CD8-positive, alpha-beta memory T cell (primary cell): ENCODE measurements around the gene CLPTM1. TPM values are rescaled to one million over a fixed set of nuclear protein-coding genes. Genes with fewer than 3 reads are reported as not detected.
A peak's percentile ranks its signal among the peaks of the same experiment; 100 is the strongest.

Experiments
- CTCF ChIA-PET: fragments of 350-600 bp; sonication (Branson Sonifier 250); formaldehyde crosslinking; loops from one replicate; lab custom pipeline; 2021; ENCODE audit warnings: antibody characterized with exemption; lab: Charles Lee
- POLR2A ChIA-PET: fragments of 350-600 bp; sonication (Branson Sonifier 250); formaldehyde crosslinking; loops from one replicate; lab custom pipeline; 2021; ENCODE audit warnings: antibody characterized with exemption; lab: Charles Lee
- DNase-seq, 5 donors: peaks; one replicate each; pipeline versions ENCODE4 v3.0.0 to v3.0.0-alpha.2; 2020 to 2022; ENCODE audit warnings: mixed read lengths in 1 of 5
- H3K27ac ChIP-seq: one replicate; pipeline ENCODE4 v1.7.0; 2013; ENCODE audit warnings: low read depth, mild to moderate bottlenecking, low read length, moderate library complexity
- H3K27me3 ChIP-seq: 2 replicates; pipeline ENCODE4 v1.7.0; 2013; ENCODE audit warnings: low read length, mild to moderate bottlenecking; ENCODE audit not compliant: insufficient read depth, poor library complexity, severe bottlenecking
- H3K36me3 ChIP-seq: 2 replicates; pipeline ENCODE4 v1.7.0; 2013; ENCODE audit warnings: mild to moderate bottlenecking, low read length, moderate library complexity; ENCODE audit not compliant: insufficient read depth
- H3K4me1 ChIP-seq: 2 replicates; pipeline ENCODE4 v1.7.0; 2013; ENCODE audit warnings: mild to moderate bottlenecking, low read length, moderate library complexity; ENCODE audit not compliant: insufficient read depth
- H3K4me3 ChIP-seq: 2 replicates; pipeline ENCODE4 v1.7.0; 2013; ENCODE audit warnings: mild to moderate bottlenecking, low read length
- H3K9me3 ChIP-seq: 2 replicates; pipeline ENCODE4 v1.7.0; 2013; ENCODE audit warnings: mild to moderate bottlenecking, low read length
- H3K27ac Mint-ChIP-seq, 8 donors: one replicate each; pipeline ENCODE4 v1.8.0; 2020 to 2021; ENCODE audit warnings: mixed read lengths in 8 of 8, mild to moderate bottlenecking in 6 of 8, inconsistent platforms in 3 of 8, moderate library complexity in 3 of 8
- H3K27me3 Mint-ChIP-seq, 2 donors: one replicate each; pipeline ENCODE4 v1.8.0; 2020 to 2021; ENCODE audit warnings: mixed read lengths in 2 of 2, mild to moderate bottlenecking in 1 of 2, moderate library complexity in 1 of 2
- H3K36me3 Mint-ChIP-seq, 3 donors: one replicate each; pipeline ENCODE4 v1.8.0; 2020 to 2021; ENCODE audit warnings: mixed read lengths in 3 of 3, inconsistent platforms in 1 of 3, mild to moderate bottlenecking in 1 of 3
- H3K4me1 Mint-ChIP-seq, 3 donors: one replicate each; pipeline ENCODE4 v1.8.0; 2020 to 2021; ENCODE audit warnings: mixed read lengths in 3 of 3, inconsistent platforms in 1 of 3, mild to moderate bottlenecking in 1 of 3
- H3K4me3 Mint-ChIP-seq, 7 donors: one replicate each; pipeline ENCODE4 v1.8.0; 2020 to 2021; ENCODE audit warnings: mixed read lengths in 7 of 7, mild to moderate bottlenecking in 6 of 7, moderate library complexity in 4 of 7, inconsistent platforms in 2 of 7
- H3K9me3 Mint-ChIP-seq, 5 donors: one replicate each; pipeline ENCODE4 v1.8.0; 2020 to 2022; ENCODE audit warnings: mixed read lengths in 5 of 5, mild to moderate bottlenecking in 3 of 5, moderate library complexity in 2 of 5, inconsistent platforms in 1 of 5
- polyA plus RNA-seq: library from polyadenylated mRNA; unstranded; fragments of 300-500 nt; fragmentation: Illumina TruSeq; gene quantifications from one replicate; pipeline ENCODE4 v1.2.3, GENCODE V29; 2021
- total RNA-seq, 2 experiments: library from RNA; stranded (reverse); gene quantifications; one replicate each; pipeline ENCODE4 v1.2.3, GENCODE V29; 2021

CLPTM1 gene
- total and polyA plus RNA-seq, 3 experiments from 2014 or later = 27.5 to 82.5 (median 78.6) TPM

DNA sequence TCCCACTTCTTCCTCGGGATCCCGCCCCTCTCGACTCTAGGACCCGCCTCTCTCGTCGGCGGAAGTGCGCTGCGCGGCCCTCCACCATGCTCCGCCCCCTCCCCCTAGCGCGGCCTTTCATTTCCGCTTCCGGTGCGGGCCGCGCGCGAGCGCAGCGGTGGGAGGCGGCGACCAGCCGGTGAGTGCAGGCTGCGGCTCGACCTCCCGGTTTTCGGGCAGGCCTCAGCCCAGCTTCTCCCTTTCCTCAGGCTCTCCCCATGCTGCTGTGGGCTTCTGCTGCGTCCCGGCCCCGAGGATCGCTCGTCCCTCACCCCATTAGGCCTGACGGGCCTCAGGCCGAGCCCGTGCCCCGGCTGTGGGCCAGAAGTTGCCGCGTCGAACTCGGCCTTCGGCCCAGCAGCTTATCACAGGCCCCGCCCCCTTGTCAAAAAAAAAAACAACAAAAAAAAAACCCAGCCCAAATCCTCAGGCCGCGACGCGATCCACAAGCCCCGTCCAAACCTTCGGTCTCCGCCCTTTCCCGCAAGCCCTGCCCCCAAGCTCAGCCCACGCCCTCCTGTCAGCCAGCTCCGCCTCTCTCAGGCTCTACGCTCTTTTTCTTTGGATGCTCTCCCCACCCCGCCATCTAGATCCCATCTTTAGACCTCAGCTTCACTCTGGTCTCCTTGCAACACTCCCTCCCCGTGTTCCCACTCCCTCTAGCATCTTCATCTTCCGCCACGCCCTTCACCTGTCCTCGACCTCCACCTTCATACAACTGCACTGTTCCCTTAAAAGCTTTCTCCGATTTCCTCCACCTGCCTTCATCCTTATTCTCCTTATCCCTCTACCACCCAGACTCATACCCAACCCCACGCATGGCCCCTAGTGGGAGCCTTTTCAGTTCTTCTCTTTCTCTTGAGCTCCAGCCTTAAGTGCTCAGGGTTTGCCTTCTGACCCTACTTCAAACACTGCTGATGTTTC, 84.0 kb downstream of the CLPTM1 start, which contains the start of gene CLASRP:
TSS of gene CLASRP (plus strand) at position 115 of the 963 bp plus-strand sequence. CDS start 1,168 bp downstream, outside the sequence.
- Histone ChIP-seq H3K4me1 (peaks cover 24% of the 10 kb centered on the region), H3K9me3 (no peaks in the 10 kb centered on the region), H3K4me3 (peak within 1 kb of the TSS; percentile 95), H3K27ac (peak within 1 kb of the TSS; percentile 98), H3K27me3 (no peaks in the 10 kb centered on the region), H3K36me3 (peaks cover 22% of the 10 kb centered on the region)
- H3K27me3 Mint-ChIP-seq = peaks cover 0 to 2% of the 10 kb centered on the region in 2 donors
- peaks cover 0 to 70% (median 11%) of the 10 kb centered on the region in 3 donors for H3K36me3 Mint-ChIP-seq
- peak; percentile 83 to 90 (median 85) for DNase-seq
- H3K9me3 Mint-ChIP-seq = no peaks in the 10 kb centered on the region
- H3K27ac Mint-ChIP-seq = peak within 1 kb of the TSS; percentile 79 to 100 (median 95)
- H3K4me3 Mint-ChIP-seq = peak within 1 kb of the TSS; percentile 86 to 100 (median 94)
- peaks cover 32 to 43% (median 32%) of the 10 kb centered on the region in 3 donors for H3K4me1 Mint-ChIP-seq
- ChIA-PET CTCF (interaction anchor here (0.6 to 2.3 kb wide), 12 partner anchors 10 to 1989 kb away, joined by 3 to 13 read pairs (median 3); partner anchors contain the start of gene PPP1R37), POLR2A (interaction anchor here (0.6 to 2.1 kb wide), 8 partner anchors 30 to 324 kb away, joined by 3 to 13 read pairs (median 4); partner anchors contain the start of genes BLOC1S3, GEMIN7 and RELB)

DNA sequence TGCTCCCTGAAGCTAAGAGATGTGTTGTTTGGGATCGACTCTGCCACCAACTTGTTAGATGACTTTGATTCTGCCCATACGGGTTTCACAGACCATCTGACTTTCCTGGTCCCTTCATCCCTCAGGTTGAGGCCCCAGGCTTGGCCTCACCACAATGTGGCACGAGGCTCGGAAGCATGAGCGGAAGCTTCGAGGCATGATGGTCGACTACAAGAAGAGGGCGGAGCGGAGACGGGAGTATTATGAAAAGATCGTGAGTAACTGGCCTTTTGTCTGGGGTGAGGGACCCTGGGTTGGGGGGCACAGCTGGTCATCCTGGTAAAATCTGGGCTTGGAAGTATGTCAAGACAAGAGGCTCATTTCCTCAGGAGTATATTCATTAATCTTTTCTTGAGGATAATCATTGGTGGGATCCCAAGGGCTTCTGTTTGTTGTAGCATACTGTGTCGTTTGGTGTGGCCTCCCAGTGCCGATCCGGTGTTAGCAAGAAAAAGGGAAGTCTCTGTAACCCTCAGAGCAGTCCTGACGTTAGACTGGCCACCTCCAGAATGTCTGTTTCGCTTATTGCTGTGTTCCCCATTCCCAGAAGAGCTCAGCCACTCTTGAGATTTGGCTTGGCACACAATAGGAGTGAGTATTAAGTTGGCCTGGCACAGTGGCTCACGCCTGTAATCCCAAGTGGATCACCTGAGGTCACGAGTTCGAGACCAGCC, 85.0 kb downstream of the CLPTM1 start:
- H3K27ac ChIP-seq = no peak overlapping the region

DNA sequence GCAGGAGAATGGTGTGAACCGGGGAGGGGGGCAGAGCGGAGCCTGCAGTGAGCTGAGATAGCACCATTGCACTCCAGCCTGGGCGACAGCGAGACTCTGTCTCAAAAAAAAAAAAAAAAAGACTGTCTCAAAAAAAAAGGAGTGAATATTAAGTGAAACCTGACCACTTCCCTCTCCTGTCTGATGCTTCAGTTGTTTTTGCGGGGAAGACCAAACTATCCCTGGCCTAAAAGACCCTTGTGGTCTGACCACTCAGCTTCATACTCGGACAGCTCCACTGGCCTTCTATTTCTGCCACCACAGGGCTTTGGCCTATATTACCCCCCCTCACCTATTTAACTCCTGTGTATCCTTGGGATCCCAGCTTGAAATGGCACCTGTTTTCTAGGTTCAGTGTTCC, 85.9 kb downstream of the CLPTM1 start:
- H3K4me1 Mint-ChIP-seq = peaks cover 40 to 59% (median 46%) of the 10 kb centered on the region in 3 donors
- POLR2A ChIA-PET = no interaction called here
- Histone ChIP-seq H3K9me3 (no peaks in the 10 kb centered on the region), H3K36me3 (peaks cover 38% of the 10 kb centered on the region), H3K27ac (no peak overlapping the region), H3K27me3 (no peaks in the 10 kb centered on the region), H3K4me1 (peaks cover 30% of the 10 kb centered on the region), H3K4me3 (no peak overlapping the region)
- peaks cover 0 to 3% of the 10 kb centered on the region in 2 donors for H3K27me3 Mint-ChIP-seq
- H3K9me3 Mint-ChIP-seq = no peaks in the 10 kb centered on the region
- H3K4me3 Mint-ChIP-seq = peak overlapping the region; percentile 15 to 82 (median 60)
- peaks cover 0 to 70% (median 14%) of the 10 kb centered on the region in 3 donors for H3K36me3 Mint-ChIP-seq
- DNase-seq = no peak
- CTCF ChIA-PET = no interaction called here
- peak overlapping the region; percentile 24 to 90 (median 69) for H3K27ac Mint-ChIP-seq

More for the DNA sequence above, 85.0 kb downstream of the CLPTM1 start:
- Mint-ChIP-seq H3K9me3 (no peaks in the 10 kb centered on the region), H3K4me1 (peaks cover 34 to 50% (median 37%) of the 10 kb centered on the region in 3 donors), H3K36me3 (peaks cover 0 to 70% (median 14%) of the 10 kb centered on the region in 3 donors), H3K27me3 (peaks cover 0 to 2% of the 10 kb centered on the region in 2 donors), H3K27ac (peak overlapping the region in 6 of 8 donors; percentile 79 to 98 (median 95)), H3K4me3 (peak overlapping the region; percentile 86 to 100 (median 94))
- Histone ChIP-seq H3K4me1 (peaks cover 24% of the 10 kb centered on the region), H3K4me3 (peak overlapping the region; percentile 95), H3K27me3 (no peaks in the 10 kb centered on the region), H3K9me3 (no peaks in the 10 kb centered on the region), H3K36me3 (peaks cover 29% of the 10 kb centered on the region)
- ChIA-PET CTCF (interaction anchor here (1.0 to 2.3 kb wide), 6 partner anchors 19 to 143 kb away, joined by 3 to 13 read pairs (median 3); partner anchors contain the start of gene PPP1R37), POLR2A (interaction anchor here (0.6 to 1.9 kb wide), 4 partner anchors 29 to 45 kb away, joined by 3 to 13 read pairs (median 4); partner anchors contain the start of genes GEMIN7 and RELB)
- DNase-seq = no peak

Other genes with a start within 250 kb of the CLPTM1 start
- 10 to 100 TPM; 30.5 to 33.9 TPM for gene BCL3, start 206.7 kb upstream of the CLPTM1 start, total RNA-seq
- gene BCL3, start 206.7 kb upstream of the CLPTM1 start, polyA plus RNA-seq = 9.8 TPM
- not detected for gene CBLC, start 177.5 kb upstream of the CLPTM1 start, total RNA-seq
- not detected for gene CBLC, start 177.5 kb upstream of the CLPTM1 start, polyA plus RNA-seq
- gene BCAM, start 146.3 kb upstream of the CLPTM1 start, total RNA-seq = not detected
- gene BCAM, start 146.3 kb upstream of the CLPTM1 start, polyA plus RNA-seq = not detected
- under 1 TPM; 0.22 to 0.66 TPM for gene NECTIN2, start 109.1 kb upstream of the CLPTM1 start, total RNA-seq
- 0.47 TPM for gene NECTIN2, start 109.1 kb upstream of the CLPTM1 start, polyA plus RNA-seq
- gene TOMM40, start 64.1 kb upstream of the CLPTM1 start, total RNA-seq = 100 to 1,000 TPM; 211 to 218 TPM
- 41.4 TPM for gene TOMM40, start 64.1 kb upstream of the CLPTM1 start, polyA plus RNA-seq
- 1 to 10 TPM; 4.5 TPM for gene APOE, start 49.6 kb upstream of the CLPTM1 start, total RNA-seq
- gene APOE, start 49.6 kb upstream of the CLPTM1 start, polyA plus RNA-seq = not detected
- gene APOC1, start 40.8 kb upstream of the CLPTM1 start, total RNA-seq = 1 to 10 TPM; 4.6 to 5.7 TPM
- not detected for gene APOC1, start 40.8 kb upstream of the CLPTM1 start, polyA plus RNA-seq
- not detected for gene APOC4, start 13.1 kb upstream of the CLPTM1 start, total RNA-seq
- not detected for gene APOC4, start 13.1 kb upstream of the CLPTM1 start, polyA plus RNA-seq
- gene APOC2, start 9.3 kb upstream of the CLPTM1 start, total RNA-seq = not detected
- gene APOC2, start 9.3 kb upstream of the CLPTM1 start, polyA plus RNA-seq = not detected
- 10 to 100 TPM; 53.4 to 57.4 TPM for gene RELB, start 46.1 kb downstream of the CLPTM1 start, total RNA-seq
- gene RELB, start 46.1 kb downstream of the CLPTM1 start, polyA plus RNA-seq = 22.7 TPM
- 10 to 100 TPM; 75.5 to 84.1 TPM for gene CLASRP, start 83.7 kb downstream of the CLPTM1 start, total RNA-seq
- gene CLASRP, start 83.7 kb downstream of the CLPTM1 start, polyA plus RNA-seq = 7.9 TPM
- 1 to 10 TPM; 7.9 to 8.5 TPM for gene ZNF296, start 121.1 kb downstream of the CLPTM1 start, total RNA-seq
- gene ZNF296, start 121.1 kb downstream of the CLPTM1 start, polyA plus RNA-seq = 6.7 TPM
- gene GEMIN7, start 123.9 kb downstream of the CLPTM1 start, total RNA-seq = 10 to 100 TPM; 51.6 TPM
- 93.5 TPM for gene GEMIN7, start 123.9 kb downstream of the CLPTM1 start, polyA plus RNA-seq
- gene PPP1R37, start 137.8 kb downstream of the CLPTM1 start, total RNA-seq = 10 to 100 TPM; 17.8 to 18.3 TPM
- 0.79 TPM for gene PPP1R37, start 137.8 kb downstream of the CLPTM1 start, polyA plus RNA-seq
- gene NKPD1, start 205.6 kb downstream of the CLPTM1 start, total RNA-seq = under 1 TPM; 0.13 to 0.18 TPM
- 0.20 TPM for gene NKPD1, start 205.6 kb downstream of the CLPTM1 start, polyA plus RNA-seq
- 10 to 100 TPM; 22.7 to 24.3 TPM for gene TRAPPC6A, start 222.9 kb downstream of the CLPTM1 start, total RNA-seq
- 151 TPM for gene TRAPPC6A, start 222.9 kb downstream of the CLPTM1 start, polyA plus RNA-seq
- 10 to 100 TPM; 12.4 TPM for gene BLOC1S3, start 223.4 kb downstream of the CLPTM1 start, total RNA-seq
- 19.9 TPM for gene BLOC1S3, start 223.4 kb downstream of the CLPTM1 start, polyA plus RNA-seq